Heart left ventricle (tissue), 16 donors: ENCODE data around the gene LDAF1. TPM values are rescaled to one million over a fixed set of nuclear protein-coding genes. Genes with fewer than 3 reads are reported as not detected.

Source experiments
- ATAC-seq, 4 donors: fragments of 200-7000 bp; cut with Tn5 transposase; one replicate each; pipeline ENCODE4 v1.9.1; 2020 to 2022; ENCODE audit warnings: moderate library complexity in 4 of 4, mild to moderate bottlenecking in 3 of 4, moderate number of reproducible peaks in 1 of 4
- DNase-seq, 5 donors: peaks; one replicate each; pipeline ENCODE4 v3.0.0-alpha.2; 2020
- H3K27ac ChIP-seq, 12 donors: fragments of 200-600 bp; sonication (generic) in 4 of 12; one replicate each; pipeline versions ENCODE4 v1.5.0 to v1.8.0; 2016 to 2022; ENCODE audit warnings: mild to moderate bottlenecking in 2 of 12
- H3K27me3 ChIP-seq, 9 donors: fragments of 200-600 bp; sonication (generic) in 2 of 9; one replicate each; pipeline versions ENCODE4 v1.5.1 to v1.8.0; 2016 to 2022; ENCODE audit warnings: mild to moderate bottlenecking in 3 of 9
- H3K36me3 ChIP-seq, 9 donors: fragments of 200-600 bp; sonication (generic) in 2 of 9; one replicate each; pipeline versions ENCODE4 v1.5.0 to v1.8.0; 2018 to 2022; ENCODE audit warnings: mild to moderate bottlenecking in 2 of 9
- H3K4me1 ChIP-seq, 12 donors: fragments of 200-600 bp; sonication (generic) in 4 of 12; one replicate each; pipeline versions ENCODE4 v1.5.0 to v1.8.0; 2016 to 2022; ENCODE audit warnings: mild to moderate bottlenecking in 3 of 12
- H3K4me3 ChIP-seq, 12 donors: fragments of 200-600 bp; sonication (generic) in 4 of 12; one replicate each; pipeline versions ENCODE4 v1.5.0 to v1.8.0; 2017 to 2022; ENCODE audit warnings: mild to moderate bottlenecking in 9 of 12, moderate library complexity in 4 of 12
- H3K9me3 ChIP-seq, 12 donors: fragments of 200-600 bp; sonication (generic) in 4 of 12; one replicate each; pipeline versions ENCODE4 v1.5.0 to v1.8.0; 2016 to 2022; ENCODE audit warnings: mild to moderate bottlenecking in 1 of 12
- POLR2A ChIP-seq, 2 donors: fragments of 450-650 bp; IDR thresholded peaks; one replicate each; pipeline ENCODE4 v1.6.1; 2017; ENCODE audit warnings: antibody characterized with exemption in 2 of 2, mild to moderate bottlenecking in 2 of 2, moderate library complexity in 2 of 2
- WGBS, 4 donors: extraction: QIAGEN DNeasy Blood & Tissue Kit in 2 of 4; methylation state at CpG; one replicate each; pipeline versions ENCODE4 v1.1.5 to v1.1.7; 2013 to 2018; 5-methylcytosine and 5-hydroxymethylcytosine counted together
- intact Hi-C, 10 donors: fragments of 100-400 bp; cut with DNase I; formaldehyde crosslinking; loops; one replicate each; pipeline versions ENCODE4 v1.11.1 to v1.14.2; 2022
- polyA plus RNA-seq, 2 donors: library from polyadenylated mRNA; stranded (reverse); fragments of 200-250 nt; gene quantifications; one replicate each; pipeline ENCODE4 v1.2.3, GENCODE V29; 2013
- total RNA-seq, 9 donors: library from RNA; depleted of rRNA in 2 of 9; stranded (reverse); fragments of >200 nt in 2 of 9; fragmentation: NEBNext Ultra II Directional in 3 of 9; extraction: Animal tissue kit (Norgen Biotek cat#: 25700) in 3 of 9; gene quantifications; one replicate each; pipeline versions ENCODE4 v1.1.0 to v1.2.4, GENCODE V29; 2016 to 2023
- TF ChIP-seq, protein P1 (sequence below), 12 donors: fragments of 200-600 bp; sonication (generic) in 4 of 12; IDR thresholded peaks; one replicate each; pipeline versions ENCODE4 v1.5.0 to v1.8.0; 2018 to 2022; ENCODE audit warnings: antibody characterized with exemption in 12 of 12, mild to moderate bottlenecking in 5 of 12
- donor health status: ischemic (EF 13 %, LVEDD 7.1; RV severe dilation, severe dysfunction).
- donor health status: healthy with polysubstance abuse.
- donor health status: DM: no; HTN: yes; CAD: no.
- donor health status: DM: no; HTN: no; CAD: no.
- donor health status: ischemic (EF 25% LVEDD 6.9; RV normal size, moderate dysfunction).
- donor health status: ischemic (EF 25% LVEDD 5.7; RV mildly dilated, moderate dysfunction).
- donor health status: healthy.
- donor health status: DM: yes; HTN: yes; CAD: no.
- donor health status: ischemic (EF 35%, LVEDD 5.7; RV mildly dilated, moderate dysfunction).
- donor health status: nonischemic (EF 11% LVEDD 7.7; RV severe dilation, severe dysfunction).
- donor health status: DM: yes; HTN: yes; CAD: no.
- donor health status: PGD.
- donor health status: ischemic (EF 29% LVEDD 5.4; RV normal size, mild dysfunction).
- donor health status: nonischemic (EF 23%, LVEDD 6.1; RV moderate dilation, normal function).

Gene LDAF1
- total and polyA plus RNA-seq, 11 donors: 31.0 to 334 (median 138) TPM

DNA sequence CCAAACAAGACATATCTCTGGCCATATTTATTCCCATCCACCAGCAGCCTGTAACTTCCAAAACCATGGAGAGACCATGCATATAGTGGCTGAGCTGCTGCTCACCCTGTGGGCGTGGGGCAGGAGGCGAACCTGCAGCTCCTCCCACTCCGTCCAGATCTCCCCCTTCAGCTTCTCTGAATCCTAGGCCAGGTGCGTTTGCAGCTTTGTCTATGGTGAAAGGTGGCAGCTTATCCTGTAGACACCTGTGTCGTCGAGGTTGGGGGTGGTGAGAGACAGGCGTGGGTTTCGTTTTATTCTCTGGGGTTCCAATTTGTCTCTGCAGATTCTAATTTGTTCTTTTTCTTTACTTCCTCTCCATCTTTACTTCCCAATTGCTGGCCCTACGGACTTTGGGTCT lies 65.3 kb downstream of the LDAF1 start:
- H3K4me1 ChIP-seq: no peaks in the 10 kb centered on the region
- TF ChIP-seq POLR2A (IDR thresholded peaks at IDR 0.05): no peak
- TF ChIP-seq, protein P1, sequence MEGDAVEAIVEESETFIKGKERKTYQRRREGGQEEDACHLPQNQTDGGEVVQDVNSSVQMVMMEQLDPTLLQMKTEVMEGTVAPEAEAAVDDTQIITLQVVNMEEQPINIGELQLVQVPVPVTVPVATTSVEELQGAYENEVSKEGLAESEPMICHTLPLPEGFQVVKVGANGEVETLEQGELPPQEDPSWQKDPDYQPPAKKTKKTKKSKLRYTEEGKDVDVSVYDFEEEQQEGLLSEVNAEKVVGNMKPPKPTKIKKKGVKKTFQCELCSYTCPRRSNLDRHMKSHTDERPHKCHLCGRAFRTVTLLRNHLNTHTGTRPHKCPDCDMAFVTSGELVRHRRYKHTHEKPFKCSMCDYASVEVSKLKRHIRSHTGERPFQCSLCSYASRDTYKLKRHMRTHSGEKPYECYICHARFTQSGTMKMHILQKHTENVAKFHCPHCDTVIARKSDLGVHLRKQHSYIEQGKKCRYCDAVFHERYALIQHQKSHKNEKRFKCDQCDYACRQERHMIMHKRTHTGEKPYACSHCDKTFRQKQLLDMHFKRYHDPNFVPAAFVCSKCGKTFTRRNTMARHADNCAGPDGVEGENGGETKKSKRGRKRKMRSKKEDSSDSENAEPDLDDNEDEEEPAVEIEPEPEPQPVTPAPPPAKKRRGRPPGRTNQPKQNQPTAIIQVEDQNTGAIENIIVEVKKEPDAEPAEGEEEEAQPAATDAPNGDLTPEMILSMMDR (IDR thresholded peaks at IDR 0.05): no peak
- intact Hi-C loops: no loop called here
- no peak overlapping the region for H3K27ac ChIP-seq
- 74 to 77% (median 76%) methylated on average over 9 of the region's 9 CpGs for WGBS, 4 donors
- H3K27me3 ChIP-seq: peaks cover 0 to 18% (median 0%) of the 10 kb centered on the region in 9 donors
- no peak overlapping the region for H3K4me3 ChIP-seq
- ATAC-seq: no peak
- H3K36me3 ChIP-seq: no peaks in the 10 kb centered on the region
- H3K9me3 ChIP-seq: no peaks in the 10 kb centered on the region
- DNase-seq: no peak

DNA sequence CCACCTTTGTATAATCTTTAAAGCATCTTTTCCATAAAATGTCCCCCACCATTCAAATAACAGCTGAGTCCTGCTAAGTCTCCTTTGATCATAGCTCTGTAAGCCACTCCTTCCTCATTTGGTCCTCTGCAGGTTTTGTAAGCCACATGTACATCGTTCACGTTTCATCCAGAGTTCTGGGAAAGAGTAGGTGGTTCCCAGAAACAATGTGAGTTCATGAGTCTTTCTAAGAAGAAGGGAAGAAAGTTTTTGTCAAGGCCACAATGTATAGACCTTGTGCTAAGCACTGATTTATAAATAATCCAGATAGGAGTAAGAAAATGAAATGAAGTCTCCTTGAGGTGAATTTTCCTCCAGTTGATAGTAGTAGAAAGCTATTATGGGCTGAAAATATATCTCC lies 66.3 kb downstream of the LDAF1 start:
- Histone ChIP-seq H3K4me1 (no peaks in the 10 kb centered on the region), H3K36me3 (no peaks in the 10 kb centered on the region), H3K27me3 (peaks cover 0 to 14% (median 0%) of the 10 kb centered on the region in 9 donors), H3K4me3 (no peak overlapping the region), H3K27ac (no peak overlapping the region), H3K9me3 (no peaks in the 10 kb centered on the region)
- 71 to 88% (median 78%) methylated on average over 2 of the region's 2 CpGs for WGBS, 4 donors
- ATAC-seq (no peak), DNase-seq (no peak)
- intact Hi-C loops: no loop called here
- TF ChIP-seq, protein P1 (IDR thresholded peaks at IDR 0.05): no peak

DNA sequence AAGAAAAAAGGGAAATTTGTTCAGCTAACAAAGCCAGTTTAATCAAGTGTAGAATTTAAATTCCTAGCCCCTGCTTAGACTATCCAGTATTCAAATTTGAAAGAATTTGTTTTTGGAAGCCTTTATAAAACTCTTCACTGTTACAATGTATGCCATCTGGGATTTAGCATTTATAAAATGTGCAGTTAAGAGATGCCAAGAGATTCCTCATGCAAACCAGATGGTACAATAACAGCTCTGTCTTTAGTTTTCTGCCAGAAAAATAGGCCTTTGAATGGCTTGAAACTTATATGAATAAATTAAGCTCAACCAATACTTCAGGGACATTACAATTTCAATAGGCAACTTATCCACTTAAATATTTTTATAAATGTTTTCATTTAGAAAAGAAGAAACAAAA lies 68.3 kb downstream of the LDAF1 start:
- no peak for DNase-seq
- no peaks in the 10 kb centered on the region for H3K36me3 ChIP-seq
- no peaks in the 10 kb centered on the region for H3K9me3 ChIP-seq
- ATAC-seq: no peak
- H3K4me3 ChIP-seq: no peak overlapping the region
- H3K4me1 ChIP-seq: no peaks in the 10 kb centered on the region
- no peak for TF ChIP-seq POLR2A (IDR thresholded peaks at IDR 0.05)
- TF ChIP-seq, protein P1 (IDR thresholded peaks at IDR 0.05): no peak
- no peak overlapping the region for H3K27ac ChIP-seq
- intact Hi-C loops: no loop called here
- peaks cover 0 to 14% (median 0%) of the 10 kb centered on the region in 9 donors for H3K27me3 ChIP-seq

DNA sequence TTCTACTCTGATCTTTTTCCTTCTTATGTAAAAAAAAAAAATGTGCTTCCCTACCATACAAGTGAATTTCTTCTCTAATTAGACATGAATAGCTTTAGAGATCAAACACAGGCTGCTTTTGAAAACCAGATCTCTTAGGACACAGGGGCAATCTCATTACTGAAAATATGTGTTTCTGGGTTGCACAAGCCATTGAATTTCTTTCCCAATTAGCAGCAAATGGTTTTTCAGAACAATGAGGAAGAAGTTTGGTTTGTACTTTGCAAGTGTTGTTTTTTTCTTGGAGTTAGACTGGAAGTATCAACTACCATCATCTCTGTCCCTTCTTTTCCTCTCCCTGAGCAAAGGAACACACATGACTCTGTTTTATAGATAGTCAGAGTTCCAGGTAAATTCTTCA lies 69.4 kb downstream of the LDAF1 start:
- H3K36me3 ChIP-seq: no peaks in the 10 kb centered on the region
- H3K4me1 ChIP-seq: no peaks in the 10 kb centered on the region
- TF ChIP-seq POLR2A (IDR thresholded peaks at IDR 0.05): no peak
- TF ChIP-seq, protein P1 (IDR thresholded peaks at IDR 0.05): no peak
- H3K27me3 ChIP-seq: peaks cover 0 to 18% (median 0%) of the 10 kb centered on the region in 9 donors
- no peaks in the 10 kb centered on the region for H3K9me3 ChIP-seq
- no peak for ATAC-seq
- no peak overlapping the region for H3K27ac ChIP-seq
- intact Hi-C loops: no loop called here
- H3K4me3 ChIP-seq: no peak overlapping the region
- no peak for DNase-seq
